NCI-H1417 (cell line): Measurements from ENCODE around the gene TOMM70.

Experiments
- DNase-seq, 3 experiments: peaks; one replicate each; lab custom pipeline; 2025; lab: John Stamatoyannopoulos, UW

The TOMM70 gene

DNA sequence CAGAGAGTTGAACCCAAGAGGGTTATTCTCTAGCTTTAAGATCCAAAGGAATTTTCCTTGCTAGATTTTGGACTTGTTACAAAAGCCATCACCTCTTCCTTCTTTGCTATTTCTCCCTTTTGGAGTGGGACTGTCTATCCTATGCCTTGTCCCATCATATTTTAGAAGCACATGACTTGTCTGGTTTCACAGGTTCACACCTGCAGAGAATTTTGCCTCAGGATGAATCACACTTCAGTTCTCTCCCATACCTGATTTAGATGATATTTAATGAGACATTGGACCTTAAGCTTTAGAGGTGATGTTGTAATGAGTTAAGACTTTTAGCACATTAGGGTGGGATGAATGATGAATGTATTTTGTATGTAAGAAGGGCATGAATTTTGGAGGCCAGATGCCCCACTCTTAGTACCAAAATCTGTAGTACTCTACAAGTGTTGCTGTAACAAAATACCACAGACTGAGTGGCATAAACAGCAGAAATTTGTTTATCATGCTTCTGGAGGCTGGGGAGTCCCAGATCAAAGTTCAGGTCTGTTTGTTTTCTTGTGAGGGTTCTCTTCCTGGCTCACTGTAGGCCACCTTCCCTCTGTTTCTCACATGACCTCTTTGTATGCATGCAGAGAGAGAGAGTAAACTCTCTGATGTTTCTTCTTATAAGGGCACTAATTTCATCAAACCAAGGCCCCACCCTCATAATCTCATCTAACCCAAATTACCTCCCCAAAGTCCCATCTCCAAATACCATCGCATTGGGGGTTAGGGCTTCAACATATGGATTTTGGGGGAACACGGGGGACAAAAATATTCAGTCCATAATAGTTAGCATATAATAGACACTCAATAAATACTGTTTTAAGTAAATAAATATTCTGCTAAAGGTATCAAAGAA, 10.4 kb upstream of the TOMM70 start:
- DNase-seq = no peak

- no peak for DNase-seq
Measured at GRCh38 chr3:100407977-100408532, 7.2 kb upstream of the TOMM70 start.

DNA sequence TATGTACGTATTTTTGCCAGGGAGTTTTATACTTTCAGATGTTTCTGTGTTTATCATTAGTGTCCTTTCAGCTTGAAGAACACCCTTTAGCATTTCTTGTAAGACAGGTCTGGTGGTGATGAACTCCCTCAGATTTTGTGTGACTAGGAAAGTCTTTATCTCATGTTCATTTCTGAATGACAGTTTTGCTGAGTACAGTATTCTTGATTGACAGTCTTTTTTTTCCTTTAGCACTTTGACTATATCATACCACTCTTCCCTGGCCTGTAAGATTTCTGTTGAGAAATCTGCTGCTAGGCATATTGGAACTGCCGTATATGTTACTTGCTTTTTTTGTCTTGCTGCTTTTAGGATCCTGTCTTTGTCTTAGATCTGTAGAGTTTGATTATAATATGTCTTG, 6.3 kb upstream of the TOMM70 start:
- no peak for DNase-seq

GRCh38 chr3:100404250-100404548, 3.3 kb upstream of the TOMM70 start:
- DNase-seq = no peak

- peak in 1 of 3 experiments; percentile 48 for DNase-seq
Measured at GRCh38 chr3:100403362-100404249, 2.7 kb upstream of the TOMM70 start.

DNA sequence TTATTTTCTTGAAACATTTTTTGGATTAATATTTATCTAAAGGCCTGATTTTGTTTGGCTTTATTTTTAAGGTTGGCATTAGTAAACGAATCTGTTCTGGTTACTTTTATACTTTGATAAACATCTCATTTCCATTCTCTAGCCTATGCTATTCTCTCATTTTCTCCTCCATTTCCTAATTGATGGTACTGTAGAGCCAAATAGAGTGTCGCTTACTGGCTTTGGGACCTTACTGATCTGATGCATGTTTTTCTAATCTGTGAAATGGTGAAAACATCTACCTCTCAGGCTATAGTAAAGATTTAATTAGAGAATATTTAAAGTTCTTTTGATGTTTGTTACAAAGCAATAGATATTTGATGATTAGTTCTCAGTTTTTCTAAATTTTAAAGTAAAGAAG, 2.0 kb upstream of the TOMM70 start:
- DNase-seq = peak in 1 of 3 experiments; percentile 49

- DNase-seq = peak in 2 of 3 experiments; percentile 52 to 85
Measured at GRCh38 chr3:100402256-100402655, 1.4 kb upstream of the TOMM70 start.

DNA sequence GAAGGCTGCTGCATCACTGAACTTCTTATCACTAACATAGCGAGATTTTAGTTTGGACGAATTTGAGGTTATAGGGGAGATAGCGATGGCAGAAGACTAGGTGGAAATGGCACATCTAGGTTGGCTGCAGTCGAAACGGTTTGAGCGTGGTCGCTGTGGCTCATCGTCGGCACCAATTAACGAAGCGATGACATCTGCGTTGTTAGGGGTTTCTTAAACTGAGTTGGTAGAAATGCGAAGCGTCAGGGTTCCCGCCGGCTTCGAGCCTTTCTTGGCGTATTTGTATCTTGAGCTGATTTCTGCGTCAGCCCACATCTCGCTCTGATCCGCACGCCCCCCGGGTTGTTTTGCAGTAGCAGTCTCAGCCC, 769 bp upstream of the TOMM70 start:
- peak in 2 of 3 experiments; percentile 58 to 93 for DNase-seq

GRCh38 chr3:100400419-100400779, 490 bp downstream of the TOMM70 start:
- DNase-seq = peak in 1 of 3 experiments; percentile 60

- DNase-seq = no peak
Measured at GRCh38 chr3:100399341-100400071, 1.4 kb downstream of the TOMM70 start.

- no peak for DNase-seq
Measured at GRCh38 chr3:100396967-100397366, 3.9 kb downstream of the TOMM70 start.

- no peak for DNase-seq
Measured at GRCh38 chr3:100395679-100396431, 5.0 kb downstream of the TOMM70 start.

DNA sequence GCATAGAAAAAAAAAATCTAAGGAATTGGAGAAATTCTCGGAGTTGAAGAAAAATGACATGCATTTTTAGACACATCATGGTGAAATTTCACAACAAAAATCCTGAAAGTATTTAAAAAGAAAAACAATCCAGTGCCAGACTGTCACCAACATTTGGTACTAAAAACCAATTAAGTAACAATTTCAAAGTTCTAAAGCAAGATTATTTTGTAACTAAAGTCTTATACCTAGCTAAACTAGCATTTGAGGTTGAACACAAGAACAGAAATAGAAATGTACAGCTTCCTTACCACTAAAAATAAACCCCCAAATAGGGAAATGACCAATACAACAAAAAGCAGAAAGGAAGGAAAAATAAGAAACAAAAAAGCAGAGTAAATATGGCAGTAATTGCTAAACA, 11.9 kb downstream of the TOMM70 start:
- no peak for DNase-seq

DNA sequence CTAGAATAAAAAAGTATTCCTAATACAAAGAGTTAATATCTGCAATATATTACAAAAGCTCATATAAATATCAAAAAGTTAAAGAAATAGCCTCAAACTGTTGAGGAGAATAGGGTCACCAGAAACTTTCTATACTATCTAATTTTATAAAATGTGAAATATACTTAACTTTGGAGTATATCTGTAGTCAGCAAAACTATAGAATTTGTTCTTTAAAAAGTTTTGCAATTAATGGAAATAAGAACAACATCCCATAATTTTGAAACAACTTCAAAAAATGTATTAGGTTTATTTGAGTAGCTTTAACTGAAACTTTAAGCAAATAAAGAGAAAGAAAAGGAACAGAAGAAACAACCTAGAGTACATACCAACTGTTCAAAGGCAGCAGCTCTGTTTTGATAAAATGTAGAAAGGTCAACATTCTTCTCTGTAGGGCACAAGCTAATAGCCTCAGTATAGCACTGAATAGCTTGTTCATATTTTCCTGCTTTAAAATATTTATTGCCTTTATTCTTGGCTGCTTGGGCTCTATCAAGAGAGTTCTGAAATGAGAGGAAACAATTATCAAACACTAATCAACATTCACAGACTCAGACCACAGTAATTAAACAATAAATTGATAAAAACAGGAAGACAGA, 14.3 kb downstream of the TOMM70 start:
- DNase-seq = no peak

DNA sequence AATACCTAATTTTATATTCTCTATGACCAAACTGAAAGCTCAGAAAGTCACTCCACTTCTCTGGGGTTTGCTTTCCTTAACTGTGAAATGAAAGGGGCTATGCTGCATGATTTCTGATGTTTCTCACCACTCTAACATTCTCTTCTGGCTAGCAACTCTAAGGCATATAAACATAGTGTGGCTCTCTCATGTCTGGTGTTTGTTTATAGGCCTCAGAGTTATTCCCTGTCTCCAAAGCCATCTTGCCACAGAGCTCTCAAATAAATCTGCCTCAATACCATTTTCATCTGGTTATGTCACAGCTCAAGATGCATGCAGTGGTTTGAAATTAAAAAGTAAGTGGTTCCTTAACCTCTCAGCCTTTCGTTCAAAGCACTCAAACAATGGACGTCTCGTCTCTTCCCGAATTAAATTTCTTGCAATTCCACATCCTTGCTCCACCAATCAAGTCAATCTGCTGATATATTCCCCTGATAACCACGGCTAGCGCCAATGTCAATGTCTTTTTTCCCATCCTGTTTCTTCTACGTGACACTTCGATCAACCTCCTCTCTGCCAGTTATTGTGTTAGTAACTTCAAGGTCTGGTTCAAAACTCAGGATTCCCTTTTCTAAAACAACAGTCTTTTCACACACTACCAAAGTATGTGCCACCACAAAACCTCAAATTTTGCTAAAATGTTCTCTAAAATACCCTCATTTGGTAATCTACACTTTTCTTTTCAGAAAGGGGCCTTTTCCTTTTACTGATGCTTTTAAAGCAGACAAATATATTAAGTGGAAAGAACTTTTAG, 16.0 kb downstream of the TOMM70 start:
- no peak for DNase-seq

GRCh38 chr3:100376301-100376700, 24.6 kb downstream of the TOMM70 start:
- no peak for DNase-seq

DNA sequence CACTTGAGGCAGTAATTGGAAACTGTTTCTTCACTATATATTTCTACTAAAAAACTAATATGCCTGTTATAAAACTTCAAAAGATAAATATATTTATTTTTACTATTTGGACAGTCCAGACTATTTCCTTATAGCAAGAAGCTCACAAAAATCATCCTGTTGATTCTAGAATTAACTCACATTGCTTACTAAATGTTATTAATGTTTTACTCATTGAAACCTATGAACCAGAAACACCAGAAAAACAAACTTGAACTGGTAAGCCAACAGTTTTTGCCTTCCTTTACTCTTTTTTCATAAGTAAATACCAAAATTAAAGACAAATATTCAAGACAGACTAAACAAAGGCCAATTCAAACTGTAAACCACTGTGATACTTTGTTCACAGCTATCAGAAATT, 26.4 kb downstream of the TOMM70 start:
- no peak for DNase-seq

- DNase-seq = no peak
Measured at GRCh38 chr3:100370756-100371155, 30.1 kb downstream of the TOMM70 start.

DNA sequence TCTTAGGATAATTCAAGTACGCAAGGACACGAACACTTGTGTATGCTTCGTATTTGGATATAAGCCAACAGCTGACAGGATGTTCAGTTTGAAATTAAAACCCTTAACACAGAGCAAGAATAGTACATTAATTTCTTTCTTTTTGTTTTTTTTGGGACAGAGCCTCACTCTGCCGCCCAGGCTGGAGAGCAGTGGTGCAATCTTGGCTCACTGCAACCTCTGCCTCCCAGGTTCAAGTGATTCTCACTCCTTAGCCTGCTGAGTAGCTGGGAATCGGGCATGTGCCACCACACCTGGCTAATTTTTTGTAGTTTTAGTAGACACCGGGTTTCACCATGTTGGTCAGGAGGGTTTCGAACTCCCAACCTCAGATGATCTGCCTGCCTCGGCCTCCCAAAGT, 32.4 kb downstream of the TOMM70 start:
- no peak for DNase-seq

GRCh38 chr3:100366424-100366823, 34.5 kb downstream of the TOMM70 start:
- no peak for DNase-seq
